Tibial artery (tissue), 4 donors: Measurements from ENCODE around the gene RAB42.

Experiments
- DNase-seq, 2 donors: peaks; one replicate each; pipeline ENCODE4 v3.0.0-alpha.2; 2019
- H3K27ac ChIP-seq, 2 donors: fragments of 200-600 bp; sonication (generic) in 1 of 2; 1 replicate in 1 of 2; 2 replicates in 1 of 2; pipeline ENCODE4 v1.5.1; 2018 to 2019; ENCODE audit warnings: mild to moderate bottlenecking in 1 of 2
- H3K27me3 ChIP-seq, 2 donors: fragments of 200-600 bp; sonication (generic) in 1 of 2; one replicate each; pipeline versions ENCODE4 v1.5.1 to v1.6.0; 2016 to 2019
- H3K36me3 ChIP-seq, 3 donors: fragments of 200-600 bp; sonication (generic) in 2 of 3; one replicate each; pipeline ENCODE4 v1.5.1; 2016 to 2019; ENCODE audit warnings: mild to moderate bottlenecking in 2 of 3
- H3K4me1 ChIP-seq, 4 donors: fragments of 200-600 bp; sonication (generic) in 2 of 4; 1 replicate in 3 of 4; 2 replicates in 1 of 4; pipeline ENCODE4 v1.5.1; 2016 to 2019
- H3K4me3 ChIP-seq, 2 donors: fragments of 200-600 bp; sonication (generic) in 1 of 2; 1 replicate in 1 of 2; 2 replicates in 1 of 2; pipeline ENCODE4 v1.5.1; 2018 to 2019; ENCODE audit warnings: mild to moderate bottlenecking in 2 of 2
- H3K9me3 ChIP-seq, 3 donors: fragments of 200-600 bp; sonication (generic) in 1 of 3; one replicate each; pipeline ENCODE4 v1.5.1; 2016 to 2019
- intact Hi-C: fragments of 100-400 bp; cut with DNase I; formaldehyde crosslinking; loops from one replicate; pipeline ENCODE4 v1.15.0; 2023; ENCODE audit warnings: low total_unique reads
- TF ChIP-seq, protein P1 (sequence below), 2 experiments: fragments of 200-600 bp in 1 of 2; fragments of 450-650 bp in 1 of 2; IDR thresholded peaks; one replicate each; pipeline ENCODE4 v1.5.1; 2017 to 2019; ENCODE audit warnings: antibody characterized with exemption in 2 of 2, mild to moderate bottlenecking in 1 of 2, moderate library complexity in 1 of 2

The RAB42 gene

DNA sequence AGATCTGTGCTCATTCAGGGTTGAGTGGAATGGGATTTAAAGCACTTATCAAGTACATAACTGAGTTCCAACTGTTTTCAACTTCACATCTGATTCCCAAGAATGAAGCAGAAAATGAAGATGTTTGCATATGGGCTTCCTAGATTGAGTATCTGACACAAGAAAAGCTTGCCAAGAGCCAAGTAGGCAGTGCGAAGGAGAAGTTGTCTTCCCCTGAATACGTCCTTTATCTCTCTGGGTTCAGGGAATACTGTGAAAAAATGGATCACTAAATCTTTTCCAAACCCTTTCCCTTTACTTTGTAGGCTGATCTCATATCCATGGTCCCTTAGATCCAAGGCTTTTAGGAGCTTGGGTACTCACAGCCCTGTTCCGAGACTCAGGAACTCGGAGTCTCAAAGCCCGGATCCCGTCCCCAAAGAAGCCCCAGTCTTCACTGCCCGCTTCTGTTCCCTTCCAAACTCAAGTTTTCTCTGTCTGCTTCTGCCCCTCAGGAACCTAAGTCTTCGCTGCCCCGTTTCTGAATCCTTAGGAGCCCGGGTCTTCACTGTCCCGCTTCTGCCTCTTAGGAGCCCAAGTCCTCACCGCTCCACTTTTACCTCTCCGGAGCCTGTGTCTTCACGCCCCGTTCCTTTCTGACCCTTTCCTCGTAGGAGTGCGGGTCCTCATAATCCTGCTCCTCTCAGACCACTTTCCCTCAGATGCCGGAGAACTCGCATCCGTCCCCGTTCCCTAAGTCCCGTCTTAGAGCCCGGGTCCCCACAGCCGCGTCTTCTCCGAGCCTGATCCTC lies 50.2 kb downstream of the RAB42 start:
- DNase-seq, result no peak
- TF ChIP-seq, protein P1, sequence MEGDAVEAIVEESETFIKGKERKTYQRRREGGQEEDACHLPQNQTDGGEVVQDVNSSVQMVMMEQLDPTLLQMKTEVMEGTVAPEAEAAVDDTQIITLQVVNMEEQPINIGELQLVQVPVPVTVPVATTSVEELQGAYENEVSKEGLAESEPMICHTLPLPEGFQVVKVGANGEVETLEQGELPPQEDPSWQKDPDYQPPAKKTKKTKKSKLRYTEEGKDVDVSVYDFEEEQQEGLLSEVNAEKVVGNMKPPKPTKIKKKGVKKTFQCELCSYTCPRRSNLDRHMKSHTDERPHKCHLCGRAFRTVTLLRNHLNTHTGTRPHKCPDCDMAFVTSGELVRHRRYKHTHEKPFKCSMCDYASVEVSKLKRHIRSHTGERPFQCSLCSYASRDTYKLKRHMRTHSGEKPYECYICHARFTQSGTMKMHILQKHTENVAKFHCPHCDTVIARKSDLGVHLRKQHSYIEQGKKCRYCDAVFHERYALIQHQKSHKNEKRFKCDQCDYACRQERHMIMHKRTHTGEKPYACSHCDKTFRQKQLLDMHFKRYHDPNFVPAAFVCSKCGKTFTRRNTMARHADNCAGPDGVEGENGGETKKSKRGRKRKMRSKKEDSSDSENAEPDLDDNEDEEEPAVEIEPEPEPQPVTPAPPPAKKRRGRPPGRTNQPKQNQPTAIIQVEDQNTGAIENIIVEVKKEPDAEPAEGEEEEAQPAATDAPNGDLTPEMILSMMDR (IDR thresholded peaks at IDR 0.05), result no peak
- peak overlapping the region; percentile 67 to 74 for H3K4me3 ChIP-seq
- H3K9me3 ChIP-seq, result no peaks in the 10 kb centered on the region
- H3K4me1 ChIP-seq, result peaks cover 0 to 28% (median 19%) of the 10 kb centered on the region in 4 donors
- H3K27ac ChIP-seq, result peak overlapping the region; percentile 79 to 89
- H3K36me3 ChIP-seq, result no peaks in the 10 kb centered on the region
- intact Hi-C loops, result loop anchor here (10.0 kb wide), 1 partner anchor 233 kb away; no protein-coding TSS in a partner anchor
- H3K27me3 ChIP-seq, result no peaks in the 10 kb centered on the region

DNA sequence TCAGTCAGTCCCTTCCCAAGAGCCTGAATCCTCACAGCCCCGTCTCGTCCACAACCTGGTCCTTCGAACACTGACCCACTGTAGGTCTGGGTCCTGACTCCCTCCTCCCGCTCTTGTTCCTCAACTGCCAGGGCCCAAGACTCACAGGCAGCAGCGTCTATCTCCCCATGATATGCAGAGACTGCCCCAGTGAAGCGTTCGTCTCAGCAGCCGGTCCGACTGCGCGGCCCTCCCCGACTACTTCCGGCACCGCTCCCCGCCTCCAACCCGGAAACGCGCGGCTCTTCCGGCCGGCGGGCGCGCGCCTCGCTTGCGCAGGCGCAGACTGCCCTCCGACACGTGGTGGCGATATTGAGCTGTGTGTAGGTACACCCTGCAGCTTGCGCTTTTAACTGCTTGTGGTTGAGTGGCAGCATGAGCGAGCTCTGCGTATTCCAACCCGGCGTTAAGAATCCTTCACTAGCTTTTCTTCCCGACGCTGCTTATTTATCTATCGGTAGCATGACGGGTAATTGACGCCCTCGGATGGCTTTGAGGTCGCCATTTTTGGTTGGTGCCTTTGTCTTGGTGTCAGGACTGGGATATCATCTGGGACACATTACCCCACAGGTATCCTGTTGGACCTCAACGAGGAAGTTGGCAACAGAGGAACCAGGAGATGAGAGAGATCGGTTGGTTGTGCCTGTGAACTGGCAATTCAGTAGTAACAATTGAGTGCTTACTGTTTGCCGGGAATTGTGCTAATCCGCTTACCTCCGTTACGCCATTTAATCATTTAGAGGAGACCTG lies 51.0 kb downstream of the RAB42 start, which contains the start of gene TAF12:
Gene TAF12 (minus strand): TSS at position 221 of the 789 bp plus-strand sequence. CDS start 20,986 bp downstream, outside the sequence.
- intact Hi-C loops, result loop anchor here (10.0 kb wide), 1 partner anchor 232 kb away; no protein-coding TSS in a partner anchor
- Histone ChIP-seq H3K27me3 (no peaks in the 10 kb centered on the region), H3K36me3 (no peaks in the 10 kb centered on the region), H3K9me3 (no peaks in the 10 kb centered on the region), H3K4me1 (peaks cover 0 to 36% (median 26%) of the 10 kb centered on the region in 4 donors), H3K4me3 (peak within 1 kb of the TSS; percentile 67 to 74), H3K27ac (peak within 1 kb of the TSS; percentile 79 to 89)
- peak; percentile 91 to 95 for DNase-seq
- TF ChIP-seq, protein P1 (IDR thresholded peaks at IDR 0.05), result peak; percentile 38 to 41

DNA sequence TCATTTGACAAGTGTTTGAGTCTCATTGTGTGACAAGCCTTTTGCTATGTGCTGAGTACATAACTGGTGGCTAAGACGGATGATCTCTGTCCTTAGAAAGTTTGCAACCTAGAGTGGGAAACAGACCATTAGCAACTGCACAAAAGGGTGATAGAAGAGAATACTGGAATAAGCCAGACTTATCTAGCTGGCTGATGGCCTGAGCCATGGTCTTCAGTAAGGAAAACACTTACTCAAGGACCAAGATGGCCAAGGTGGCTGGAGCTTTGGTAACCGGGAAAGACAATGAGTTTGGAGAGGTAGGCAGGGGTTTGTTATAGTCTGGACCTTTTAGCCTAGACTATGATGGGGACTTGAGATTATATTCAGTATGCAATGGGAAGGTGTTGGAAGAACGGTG lies 52.4 kb downstream of the RAB42 start:
- intact Hi-C loops, result loop anchor here (10.0 kb wide), 1 partner anchor 230 kb away; no protein-coding TSS in a partner anchor

More for the DNA sequence above, 52.4 kb downstream of the RAB42 start:
- Histone ChIP-seq H3K4me3 (peak overlapping the region; percentile 67 to 74), H3K9me3 (no peaks in the 10 kb centered on the region), H3K36me3 (no peaks in the 10 kb centered on the region), H3K27me3 (no peaks in the 10 kb centered on the region), H3K4me1 (peaks cover 0 to 43% (median 32%) of the 10 kb centered on the region in 4 donors), H3K27ac (peak overlapping the region; percentile 79 to 89)
- TF ChIP-seq, protein P1 (IDR thresholded peaks at IDR 0.05), result no peak
- no peak for DNase-seq
